Peyer's patch (tissue), 4 donors: ENCODE data around the gene SHROOM2. TPM values are rescaled to one million over a fixed set of nuclear protein-coding genes. Genes with fewer than 3 reads are reported as not detected.
A peak's percentile ranks its signal among the peaks of the same experiment; 100 is the strongest.

ENCODE experiments used
- DNase-seq, 3 donors: peaks; one replicate each; pipeline ENCODE4 v3.0.0-alpha.2; 2017 to 2019
- H3K27ac ChIP-seq, 4 donors: fragments of 200-600 bp; sonication (generic); one replicate each; pipeline ENCODE4 v1.5.1; 2016 to 2019
- H3K27me3 ChIP-seq, 2 donors: fragments of 200-600 bp; sonication (generic); one replicate each; pipeline ENCODE4 v1.5.1; 2019
- H3K36me3 ChIP-seq, 3 donors: fragments of 200-600 bp; sonication (generic); one replicate each; pipeline ENCODE4 v1.5.1; 2016 to 2019
- H3K4me1 ChIP-seq, 4 donors: fragments of 200-600 bp; sonication (generic); one replicate each; pipeline ENCODE4 v1.5.1; 2016 to 2019
- H3K4me3 ChIP-seq, 4 donors: fragments of 200-600 bp; sonication (generic); 1 replicate in 3 of 4; 2 replicates in 1 of 4; pipeline ENCODE4 v1.5.1; 2016 to 2019; ENCODE audit warnings: mild to moderate bottlenecking in 1 of 4
- H3K9me3 ChIP-seq, 4 donors: fragments of 200-600 bp; sonication (generic); one replicate each; pipeline ENCODE4 v1.5.1; 2016 to 2019; ENCODE audit warnings: mild to moderate bottlenecking in 1 of 4
- CTCF ChIP-seq, 6 experiments: fragments of 450-650 bp in 4 of 6; fragments of 200-600 bp in 2 of 6; sonication (generic) in 1 of 6; IDR thresholded peaks; one replicate each; pipeline ENCODE4 v1.5.1; 2017 to 2019; ENCODE audit warnings: antibody characterized with exemption in 6 of 6, mild to moderate bottlenecking in 3 of 6, moderate library complexity in 1 of 6
- POLR2A ChIP-seq, 2 donors: fragments of 450-650 bp; IDR thresholded peaks; one replicate each; pipeline ENCODE4 v1.5.1; 2017; ENCODE audit warnings: antibody characterized with exemption in 2 of 2, mild to moderate bottlenecking in 2 of 2, moderate library complexity in 2 of 2
- total RNA-seq, 4 donors: library from RNA; depleted of rRNA; stranded (reverse); fragments of >200 nt; gene quantifications; one replicate each; pipeline ENCODE4 v1.1.0, GENCODE V29; 2016

SHROOM2 gene
- total RNA-seq, 4 donors from 2014 or later = 1.8 to 7.4 (median 3.3) TPM

DNA sequence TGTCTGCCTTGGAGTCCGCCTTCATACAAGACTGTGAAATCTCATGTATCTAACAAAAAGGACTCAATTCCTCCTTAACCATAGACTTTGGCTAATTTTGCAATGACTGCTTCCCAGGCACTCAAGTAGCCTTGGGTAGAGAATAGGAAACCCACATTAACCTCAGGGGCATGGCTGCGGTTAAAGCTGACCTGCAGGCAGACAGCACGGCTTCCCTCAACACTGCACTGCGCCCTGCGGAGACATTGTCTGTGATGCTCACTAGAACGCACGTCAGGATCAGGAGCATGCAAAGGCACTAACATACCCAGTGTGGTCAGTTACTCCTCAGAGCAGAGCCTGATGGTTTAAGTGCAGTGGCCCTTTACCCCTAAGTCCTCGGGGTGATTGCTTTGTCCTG, 10.3 kb upstream of the SHROOM2 start:
- Histone ChIP-seq H3K36me3 (no peaks in the 10 kb centered on the region), H3K4me3 (no peak overlapping the region), H3K27ac (no peak overlapping the region), H3K4me1 (no peaks in the 10 kb centered on the region), H3K27me3 (no peaks in the 10 kb centered on the region), H3K9me3 (no peaks in the 10 kb centered on the region)
- DNase-seq = no peak
- no peak for TF ChIP-seq POLR2A (IDR thresholded peaks at IDR 0.05)
- TF ChIP-seq CTCF (IDR thresholded peaks at IDR 0.05) = no peak

GRCh38 chrX:9781941-9782340, 4.3 kb upstream of the SHROOM2 start:
- H3K36me3 ChIP-seq = no peaks in the 10 kb centered on the region
- H3K9me3 ChIP-seq = no peaks in the 10 kb centered on the region
- no peaks in the 10 kb centered on the region for H3K4me1 ChIP-seq

GRCh38 chrX:9784332-9784731, 1.9 kb upstream of the SHROOM2 start:
- TF ChIP-seq CTCF (IDR thresholded peaks at IDR 0.05) (no peak), POLR2A (IDR thresholded peaks at IDR 0.05) (no peak)
- H3K4me1 ChIP-seq = no peaks in the 10 kb centered on the region
- H3K9me3 ChIP-seq = no peaks in the 10 kb centered on the region

More at GRCh38 chrX:9781941-9782340, 4.3 kb upstream of the SHROOM2 start:
- no peaks in the 10 kb centered on the region for H3K27me3 ChIP-seq
- H3K4me3 ChIP-seq = no peak overlapping the region
- no peak for DNase-seq
- TF ChIP-seq CTCF (IDR thresholded peaks at IDR 0.05) (no peak), POLR2A (IDR thresholded peaks at IDR 0.05) (no peak)
- H3K27ac ChIP-seq = no peak overlapping the region

GRCh38 chrX:9785254-9785943, 830 bp upstream of the SHROOM2 start:
- no peak for DNase-seq
- TF ChIP-seq POLR2A (IDR thresholded peaks at IDR 0.05) (no peak), CTCF (IDR thresholded peaks at IDR 0.05) (no peak)
- no peaks in the 10 kb centered on the region for H3K4me1 ChIP-seq
- H3K4me3 ChIP-seq = peak overlapping the region in 3 of 4 donors; percentile 36 to 58 (median 56)
- H3K27ac ChIP-seq = no peak overlapping the region
- no peaks in the 10 kb centered on the region for H3K9me3 ChIP-seq
- H3K27me3 ChIP-seq = no peaks in the 10 kb centered on the region
- H3K36me3 ChIP-seq = no peaks in the 10 kb centered on the region

More at GRCh38 chrX:9784332-9784731, 1.9 kb upstream of the SHROOM2 start:
- Histone ChIP-seq H3K27ac (no peak overlapping the region), H3K27me3 (no peaks in the 10 kb centered on the region), H3K4me3 (no peak overlapping the region), H3K36me3 (no peaks in the 10 kb centered on the region)
- no peak for DNase-seq

GRCh38 chrX:9786798-9787635, 788 bp downstream of the SHROOM2 start:
- TF ChIP-seq POLR2A (IDR thresholded peaks at IDR 0.05) (no peak), CTCF (IDR thresholded peaks at IDR 0.05) (no peak)
- Histone ChIP-seq H3K27ac (no peak overlapping the region), H3K4me3 (peak overlapping the region; percentile 7 to 58 (median 46)), H3K36me3 (no peaks in the 10 kb centered on the region), H3K9me3 (no peaks in the 10 kb centered on the region), H3K4me1 (no peaks in the 10 kb centered on the region), H3K27me3 (no peaks in the 10 kb centered on the region)
- DNase-seq = peak in 1 of 3 donors; percentile 45
